HL-60 (cell line): Measurements from ENCODE around the gene PARD3.

Experiments used
- DNase-seq, 2 experiments: peaks; one replicate each; pipeline ENCODE4 v3.0.0-alpha.2; 2010 to 2020; ENCODE audit warnings: low read depth in 1 of 2, low spot score in 1 of 2
- H3K27ac ChIP-seq: fragments of 250-450 bp; sonication (Bioruptor Pico); replicated peaks from 2 replicates; pipeline ENCODE4 v1.5.1; 2020; ENCODE audit warnings: mild to moderate bottlenecking, moderate library complexity
- H3K27me3 ChIP-seq: fragments of 250-450 bp; sonication (Bioruptor Pico); 2 replicates; pipeline ENCODE4 v1.5.1; 2021; ENCODE audit warnings: mild to moderate bottlenecking, moderate library complexity; ENCODE audit not compliant: insufficient read depth, poor library complexity, severe bottlenecking
- H3K4me3 ChIP-seq: replicated peaks from 2 replicates; pipeline ENCODE4 v1.5.1; 2011; ENCODE audit warnings: mild to moderate bottlenecking, control low read depth, low read length; ENCODE audit not compliant: insufficient read depth
- GABPA ChIP-seq: IDR thresholded peaks from 2 replicates; pipeline ENCODE4 v1.6.1; 2012; ENCODE audit warnings: low read depth
- POLR2AphosphoS5 ChIP-seq: IDR thresholded peaks from 2 replicates; pipeline ENCODE4 v1.6.1; 2012; ENCODE audit warnings: low read depth
- SPI1 ChIP-seq: IDR thresholded peaks from 2 replicates; pipeline ENCODE4 v1.6.1; 2012; ENCODE audit warnings: low read depth, mild to moderate bottlenecking, borderline replicate concordance
- TF ChIP-seq, protein P1 (sequence below): IDR thresholded peaks from 2 replicates; pipeline ENCODE4 v1.6.1; 2012; ENCODE audit warnings: low read depth; ENCODE audit not compliant: insufficient replicate concordance
- TF ChIP-seq, protein P2 (sequence below): IDR thresholded peaks from one replicate; pipeline ENCODE4 v1.5.1; 2011; ENCODE audit warnings: low read length, control low read depth, inconsistent platforms; ENCODE audit not compliant: insufficient read depth

PARD3 gene

DNA sequence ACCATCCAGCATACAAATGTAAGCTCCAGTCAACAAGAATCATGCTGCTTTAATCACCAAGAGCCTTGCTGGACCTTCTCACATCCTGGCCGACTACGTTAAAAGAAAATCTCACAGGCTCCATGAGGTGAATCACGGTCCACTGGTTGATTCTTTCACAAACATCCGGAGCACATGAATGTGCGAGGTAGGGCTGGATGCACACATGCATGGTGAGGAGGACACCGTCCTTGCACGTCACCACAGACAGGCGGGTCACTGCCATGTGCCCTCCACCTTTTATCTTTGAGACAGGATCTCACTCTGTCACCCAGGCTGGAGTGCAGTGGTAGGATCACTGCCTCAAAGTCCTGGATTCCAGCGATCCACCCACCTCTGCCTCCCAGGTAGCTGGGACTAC is 265.1 kb downstream of the PARD3 start:
- H3K27ac ChIP-seq, result no peak overlapping the region
- no peak overlapping the region for H3K4me3 ChIP-seq
- TF ChIP-seq POLR2AphosphoS5, result no peak
- TF ChIP-seq, protein P1, sequence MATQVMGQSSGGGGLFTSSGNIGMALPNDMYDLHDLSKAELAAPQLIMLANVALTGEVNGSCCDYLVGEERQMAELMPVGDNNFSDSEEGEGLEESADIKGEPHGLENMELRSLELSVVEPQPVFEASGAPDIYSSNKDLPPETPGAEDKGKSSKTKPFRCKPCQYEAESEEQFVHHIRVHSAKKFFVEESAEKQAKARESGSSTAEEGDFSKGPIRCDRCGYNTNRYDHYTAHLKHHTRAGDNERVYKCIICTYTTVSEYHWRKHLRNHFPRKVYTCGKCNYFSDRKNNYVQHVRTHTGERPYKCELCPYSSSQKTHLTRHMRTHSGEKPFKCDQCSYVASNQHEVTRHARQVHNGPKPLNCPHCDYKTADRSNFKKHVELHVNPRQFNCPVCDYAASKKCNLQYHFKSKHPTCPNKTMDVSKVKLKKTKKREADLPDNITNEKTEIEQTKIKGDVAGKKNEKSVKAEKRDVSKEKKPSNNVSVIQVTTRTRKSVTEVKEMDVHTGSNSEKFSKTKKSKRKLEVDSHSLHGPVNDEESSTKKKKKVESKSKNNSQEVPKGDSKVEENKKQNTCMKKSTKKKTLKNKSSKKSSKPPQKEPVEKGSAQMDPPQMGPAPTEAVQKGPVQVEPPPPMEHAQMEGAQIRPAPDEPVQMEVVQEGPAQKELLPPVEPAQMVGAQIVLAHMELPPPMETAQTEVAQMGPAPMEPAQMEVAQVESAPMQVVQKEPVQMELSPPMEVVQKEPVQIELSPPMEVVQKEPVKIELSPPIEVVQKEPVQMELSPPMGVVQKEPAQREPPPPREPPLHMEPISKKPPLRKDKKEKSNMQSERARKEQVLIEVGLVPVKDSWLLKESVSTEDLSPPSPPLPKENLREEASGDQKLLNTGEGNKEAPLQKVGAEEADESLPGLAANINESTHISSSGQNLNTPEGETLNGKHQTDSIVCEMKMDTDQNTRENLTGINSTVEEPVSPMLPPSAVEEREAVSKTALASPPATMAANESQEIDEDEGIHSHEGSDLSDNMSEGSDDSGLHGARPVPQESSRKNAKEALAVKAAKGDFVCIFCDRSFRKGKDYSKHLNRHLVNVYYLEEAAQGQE, result no peak
- TF ChIP-seq SPI1, result no peak
- no peak for TF ChIP-seq GABPA
- TF ChIP-seq, protein P2, sequence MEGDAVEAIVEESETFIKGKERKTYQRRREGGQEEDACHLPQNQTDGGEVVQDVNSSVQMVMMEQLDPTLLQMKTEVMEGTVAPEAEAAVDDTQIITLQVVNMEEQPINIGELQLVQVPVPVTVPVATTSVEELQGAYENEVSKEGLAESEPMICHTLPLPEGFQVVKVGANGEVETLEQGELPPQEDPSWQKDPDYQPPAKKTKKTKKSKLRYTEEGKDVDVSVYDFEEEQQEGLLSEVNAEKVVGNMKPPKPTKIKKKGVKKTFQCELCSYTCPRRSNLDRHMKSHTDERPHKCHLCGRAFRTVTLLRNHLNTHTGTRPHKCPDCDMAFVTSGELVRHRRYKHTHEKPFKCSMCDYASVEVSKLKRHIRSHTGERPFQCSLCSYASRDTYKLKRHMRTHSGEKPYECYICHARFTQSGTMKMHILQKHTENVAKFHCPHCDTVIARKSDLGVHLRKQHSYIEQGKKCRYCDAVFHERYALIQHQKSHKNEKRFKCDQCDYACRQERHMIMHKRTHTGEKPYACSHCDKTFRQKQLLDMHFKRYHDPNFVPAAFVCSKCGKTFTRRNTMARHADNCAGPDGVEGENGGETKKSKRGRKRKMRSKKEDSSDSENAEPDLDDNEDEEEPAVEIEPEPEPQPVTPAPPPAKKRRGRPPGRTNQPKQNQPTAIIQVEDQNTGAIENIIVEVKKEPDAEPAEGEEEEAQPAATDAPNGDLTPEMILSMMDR, result no peak
- no peak for DNase-seq
- H3K27me3 ChIP-seq, result no peaks in the 10 kb centered on the region

DNA sequence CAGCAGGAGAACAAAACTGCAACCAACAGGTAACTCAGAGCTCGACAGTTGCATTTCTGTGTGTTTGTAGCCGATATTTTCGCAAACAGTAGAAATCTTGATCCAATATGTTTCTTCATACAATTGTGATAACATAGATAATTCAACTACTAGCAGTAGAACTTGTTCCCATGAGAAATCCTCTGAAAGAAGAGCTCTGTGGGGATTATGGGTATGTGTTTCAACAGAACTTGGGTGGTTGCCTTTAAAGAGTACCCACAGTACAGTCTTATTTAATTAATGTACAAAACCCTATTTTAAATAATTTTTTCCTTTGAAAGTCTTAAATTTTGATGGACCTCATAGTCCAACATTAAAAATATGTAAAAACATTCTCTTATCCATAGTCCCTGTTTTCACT is 266.1 kb downstream of the PARD3 start:
- DNase-seq, result no peak
- H3K27me3 ChIP-seq, result no peaks in the 10 kb centered on the region
- H3K27ac ChIP-seq, result no peak overlapping the region
- TF ChIP-seq POLR2AphosphoS5, result no peak
- TF ChIP-seq, protein P1, result no peak
- TF ChIP-seq GABPA, result no peak
- TF ChIP-seq, protein P2, result no peak
- TF ChIP-seq SPI1, result no peak
- H3K4me3 ChIP-seq, result no peak overlapping the region

DNA sequence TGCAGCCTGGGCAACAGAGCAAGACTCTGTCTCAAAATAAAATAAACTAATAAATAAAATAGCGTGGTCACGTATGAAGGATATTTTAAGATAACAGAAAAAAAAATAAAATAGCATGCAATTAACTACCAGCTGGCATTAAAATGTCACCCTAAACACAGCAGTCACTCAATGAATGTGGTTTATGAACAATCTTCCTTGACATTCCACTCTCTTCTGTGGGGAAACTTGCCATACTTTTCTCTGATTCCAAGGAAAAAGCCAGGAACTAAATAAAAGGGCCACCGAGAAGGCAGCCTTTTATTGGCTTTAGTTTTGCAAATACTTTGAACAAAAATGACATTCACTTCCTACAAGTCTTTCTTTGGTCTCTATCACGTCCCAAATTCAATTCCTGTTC is 266.6 kb downstream of the PARD3 start:
- Histone ChIP-seq H3K27ac (no peak overlapping the region), H3K27me3 (no peaks in the 10 kb centered on the region), H3K4me3 (no peak overlapping the region)
- DNase-seq, result no peak
- TF ChIP-seq, protein P1, result no peak
- TF ChIP-seq POLR2AphosphoS5 (no peak), GABPA (no peak), SPI1 (no peak)

DNA sequence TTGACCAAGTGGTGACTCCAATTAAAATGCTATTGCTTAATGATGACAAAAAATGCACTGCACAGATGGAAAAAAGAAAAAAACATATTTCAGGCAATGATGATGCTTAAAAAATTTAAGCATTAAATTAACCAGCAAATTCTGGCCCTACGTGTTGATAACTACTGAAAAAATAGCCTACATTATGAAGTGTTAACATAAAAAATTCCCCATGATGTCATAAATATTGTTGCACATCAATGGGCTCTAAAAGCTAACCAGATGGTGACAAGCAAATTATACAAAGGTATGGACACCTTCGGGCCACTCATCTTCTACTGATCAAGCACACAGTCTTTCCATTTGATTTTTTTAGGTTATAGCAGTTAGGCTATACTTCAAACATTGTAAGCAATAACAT is 267.4 kb downstream of the PARD3 start:
- no peak for TF ChIP-seq GABPA
- TF ChIP-seq, protein P2, result no peak
- TF ChIP-seq SPI1, result no peak
- TF ChIP-seq, protein P1, result no peak
- TF ChIP-seq POLR2AphosphoS5, result no peak
- Histone ChIP-seq H3K4me3 (no peak overlapping the region), H3K27me3 (no peaks in the 10 kb centered on the region), H3K27ac (no peak overlapping the region)
- no peak for DNase-seq
